Measurements from ENCODE around the gene VAC14. TPM values are rescaled to one million over a fixed set of nuclear protein-coding genes. Genes with fewer than 3 reads are reported as not detected.

Gene VAC14
- total and polyA plus RNA-seq, 2 experiments from 2014 or later, result 62.8 to 63.9 TPM

DNA sequence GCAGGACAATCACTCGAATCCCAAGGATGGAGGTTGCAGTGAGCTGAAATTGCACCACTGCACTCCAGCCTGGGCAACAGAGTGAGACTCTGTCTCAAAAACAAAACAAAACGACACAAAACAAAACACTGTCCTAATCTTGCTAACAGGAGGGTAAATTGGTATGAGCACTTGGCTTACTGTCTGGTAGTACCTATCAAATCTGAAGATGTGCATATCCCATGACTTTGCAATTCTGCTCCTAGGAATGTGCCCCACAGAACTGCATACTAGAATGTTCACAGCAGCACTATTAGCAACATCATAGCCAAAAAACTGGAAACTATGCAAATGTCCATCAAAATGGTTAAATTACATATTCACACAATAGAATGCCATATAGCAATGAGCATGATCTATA, 130.8 kb downstream of the VAC14 start:
- no peaks in the 10 kb centered on the region for H3K9me3 ChIP-seq (ENCODE audit: low read depth)
- H3K27ac ChIP-seq, result no peak overlapping the region
- no peak overlapping the region for H3K4me3 ChIP-seq
- TF ChIP-seq CTCF (IDR thresholded peaks at IDR 0.05; ENCODE audit: low read depth, low read length), result no peak
- no peaks in the 10 kb centered on the region for H3K4me1 ChIP-seq (ENCODE audit: low read depth)
- peaks cover 64% of the 10 kb centered on the region for H3K36me3 ChIP-seq
- no peak for DNase-seq (ENCODE audit: low read depth in 1 of 2, low spot score in 1 of 2)
- no peaks in the 10 kb centered on the region for H3K27me3 ChIP-seq

GRCh38 chr16:70665806-70666735, 134.9 kb downstream of the VAC14 start:
- H3K4me3 ChIP-seq, result no peak overlapping the region
- no peaks in the 10 kb centered on the region for H3K4me1 ChIP-seq (ENCODE audit: low read depth)
- peaks cover 50% of the 10 kb centered on the region for H3K36me3 ChIP-seq
- no peaks in the 10 kb centered on the region for H3K27me3 ChIP-seq
- H3K27ac ChIP-seq, result no peak overlapping the region
- H3K9me3 ChIP-seq (ENCODE audit: low read depth), result no peaks in the 10 kb centered on the region
- no peak for TF ChIP-seq CTCF (IDR thresholded peaks at IDR 0.05; ENCODE audit: low read depth, low read length)
- no peak for DNase-seq (ENCODE audit: low read depth in 1 of 2, low spot score in 1 of 2)

- DNase-seq (ENCODE audit: low read depth in 1 of 2, low spot score in 1 of 2), result no peak
- no peak for TF ChIP-seq CTCF (IDR thresholded peaks at IDR 0.05; ENCODE audit: low read depth, low read length)
- peaks cover 46% of the 10 kb centered on the region for H3K36me3 ChIP-seq
- H3K9me3 ChIP-seq (ENCODE audit: low read depth), result no peaks in the 10 kb centered on the region
- no peaks in the 10 kb centered on the region for H3K27me3 ChIP-seq
- no peaks in the 10 kb centered on the region for H3K4me1 ChIP-seq (ENCODE audit: low read depth)
- no peak overlapping the region for H3K4me3 ChIP-seq
- no peak overlapping the region for H3K27ac ChIP-seq
Measured at GRCh38 chr16:70665113-70665694, 135.8 kb downstream of the VAC14 start.

GRCh38 chr16:70664325-70665112, 136.4 kb downstream of the VAC14 start:
- no peak overlapping the region for H3K4me3 ChIP-seq
- TF ChIP-seq CTCF (IDR thresholded peaks at IDR 0.05; ENCODE audit: low read depth, low read length), result no peak
- no peaks in the 10 kb centered on the region for H3K4me1 ChIP-seq (ENCODE audit: low read depth)
- peaks cover 41% of the 10 kb centered on the region for H3K36me3 ChIP-seq
- H3K27me3 ChIP-seq, result no peaks in the 10 kb centered on the region
- no peak overlapping the region for H3K27ac ChIP-seq
- DNase-seq (ENCODE audit: low read depth in 1 of 2, low spot score in 1 of 2), result no peak
- no peaks in the 10 kb centered on the region for H3K9me3 ChIP-seq (ENCODE audit: low read depth)

DNA sequence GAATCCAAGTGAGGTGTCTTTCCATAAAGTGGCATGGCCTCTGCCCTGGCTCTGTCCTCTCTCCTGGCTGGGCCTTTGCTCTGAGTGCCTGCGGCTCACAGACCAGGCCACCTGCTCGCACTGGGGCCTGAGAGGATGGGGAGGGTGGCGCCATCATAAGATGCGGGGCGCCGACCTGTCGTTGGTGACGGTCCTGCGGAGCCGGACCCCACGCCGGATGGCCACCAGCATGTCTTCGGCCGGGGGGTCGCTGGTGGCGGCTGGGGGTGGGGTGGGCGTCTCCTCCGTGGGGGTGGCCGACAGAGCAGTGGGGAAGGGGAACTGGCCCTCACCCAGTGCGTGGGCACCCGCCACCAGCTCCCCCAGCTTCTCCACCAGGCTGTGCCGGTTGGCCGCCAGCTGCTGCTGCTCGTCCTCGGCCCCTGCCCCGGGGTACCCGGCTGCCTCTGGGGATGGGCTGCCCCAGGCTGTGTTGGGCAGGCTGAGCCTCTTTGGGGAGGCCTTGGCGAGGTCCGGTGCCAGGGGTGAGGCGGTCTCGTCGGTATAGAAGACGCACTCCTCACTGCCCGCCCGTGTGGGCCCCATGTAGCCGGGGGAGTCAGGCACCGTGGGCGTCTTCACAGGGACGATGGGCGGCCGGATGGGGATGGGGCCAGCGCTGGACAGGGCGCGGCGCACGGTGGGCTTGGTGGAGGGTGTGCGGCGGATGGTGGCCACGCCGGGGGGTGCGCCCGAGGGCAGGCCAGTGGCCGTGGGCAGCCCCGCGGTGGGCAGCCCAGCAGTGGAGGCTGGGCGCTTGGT, 137.2 kb downstream of the VAC14 start:
- peaks cover 34% of the 10 kb centered on the region for H3K36me3 ChIP-seq

More for the DNA sequence above, 137.2 kb downstream of the VAC14 start:
- TF ChIP-seq CTCF (IDR thresholded peaks at IDR 0.05; ENCODE audit: low read depth, low read length), result no peak
- H3K4me1 ChIP-seq (ENCODE audit: low read depth), result no peaks in the 10 kb centered on the region
- no peaks in the 10 kb centered on the region for H3K27me3 ChIP-seq
- no peaks in the 10 kb centered on the region for H3K9me3 ChIP-seq (ENCODE audit: low read depth)
- H3K27ac ChIP-seq, result no peak overlapping the region
- DNase-seq (ENCODE audit: low read depth in 1 of 2, low spot score in 1 of 2), result no peak
- no peak overlapping the region for H3K4me3 ChIP-seq

All from cardiac muscle cell (in vitro differentiated cells and primary cell).